GM19467 (cell line): ENCODE measurements around the gene ABCD2.
"Not testable (repeated sequence)": the region's sequence is repeated elsewhere in the genome, so short reads cannot be mapped to it uniquely, and the experiment has no call there.

Experiments
- ATAC-seq: cut with Tn5 transposase; IDR thresholded peaks from one replicate; pipeline ENCODE4 v1.9.1; 2021; ENCODE audit warnings: mild to moderate bottlenecking, moderate library complexity; ENCODE audit not compliant: unreplicated experiment

Gene ABCD2

DNA sequence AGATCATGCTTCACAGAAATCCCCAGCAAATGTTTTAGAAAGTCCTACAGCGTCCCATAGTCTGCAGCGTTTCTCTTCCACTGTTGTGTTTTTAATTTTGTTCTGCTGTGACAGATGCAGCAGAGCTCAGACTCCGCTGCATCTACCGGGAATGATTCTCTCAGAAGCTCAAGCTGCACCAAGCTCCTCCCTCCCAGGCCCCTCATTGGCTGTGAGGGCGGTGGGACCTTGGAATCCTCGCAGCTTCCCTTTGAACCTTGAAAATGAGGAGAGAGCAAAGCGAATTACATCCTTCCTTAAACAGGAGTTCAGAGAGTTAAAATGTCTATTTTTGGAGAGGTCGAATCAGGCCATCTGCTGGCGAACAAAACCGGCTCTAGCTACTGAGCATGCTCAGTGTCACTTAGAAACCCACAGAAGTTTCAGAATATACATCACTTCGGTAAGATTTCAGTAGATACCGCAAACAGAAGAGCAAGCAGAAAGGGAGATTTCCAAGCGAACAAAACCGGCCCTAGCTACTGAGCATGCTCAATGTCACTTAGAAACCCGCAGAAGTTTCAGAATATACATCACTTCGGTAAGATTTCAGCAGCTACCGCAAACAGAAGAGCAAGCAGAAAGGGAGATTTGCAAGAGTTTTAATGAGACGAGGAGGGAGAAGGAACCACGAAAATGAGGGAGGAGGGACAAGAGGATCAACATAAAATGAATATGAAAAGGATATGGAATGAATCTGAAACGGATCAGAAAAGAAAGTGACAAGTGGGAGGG is at the start of gene ABCD2:
ABCD2 (minus strand) TSS at position 144 of the 774 bp plus-strand sequence. CDS start 188 bp downstream, outside the sequence.
- ATAC-seq: peak; percentile 79

GRCh38 chr12:39660101-39660500 is 40.5 kb upstream of the ABCD2 start:
- no peak for ATAC-seq

DNA sequence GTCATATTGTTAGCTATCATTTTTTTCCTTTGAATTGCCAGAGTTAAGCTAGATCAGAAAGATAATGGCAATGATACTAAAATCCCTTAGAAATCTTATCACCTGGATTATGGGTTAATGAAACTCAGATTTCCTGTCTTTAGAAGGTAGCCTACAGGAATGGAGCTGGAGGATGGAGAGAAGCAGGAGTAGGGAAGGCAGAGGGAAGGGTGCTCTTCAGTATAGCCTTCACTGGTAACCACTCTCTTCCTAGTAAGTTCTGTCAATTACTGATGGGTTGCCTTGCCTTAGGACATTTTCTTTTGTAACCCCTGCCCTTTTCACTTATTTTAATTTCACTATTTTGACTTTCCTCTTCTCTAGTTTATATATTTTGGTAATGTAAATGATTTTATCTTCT is 27.8 kb upstream of the ABCD2 start:
- no peak for ATAC-seq

- ATAC-seq: no peak
Measured at GRCh38 chr12:39646963-39647362, 27.4 kb upstream of the ABCD2 start.

GRCh38 chr12:39643052-39643451 is 23.4 kb upstream of the ABCD2 start:
- no peak for ATAC-seq

DNA sequence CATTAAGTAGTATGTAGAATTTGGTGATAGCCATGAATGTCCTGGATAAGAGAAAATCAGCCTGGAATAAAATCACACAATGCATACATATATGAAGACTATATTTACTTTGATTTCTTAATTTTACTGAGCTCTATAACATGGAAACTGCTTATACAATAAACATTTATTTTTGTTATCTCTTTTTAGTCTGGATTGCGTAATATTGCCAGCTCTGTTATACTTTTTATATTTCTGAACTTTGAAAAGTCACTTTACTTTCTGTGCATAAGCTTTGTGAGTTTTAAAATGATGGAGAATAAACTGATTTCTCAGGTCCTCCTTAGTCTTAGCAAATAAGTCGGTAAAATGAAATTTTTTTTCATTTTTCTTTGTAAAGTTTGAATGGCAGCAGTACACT is 19.2 kb upstream of the ABCD2 start:
- no peak for ATAC-seq

DNA sequence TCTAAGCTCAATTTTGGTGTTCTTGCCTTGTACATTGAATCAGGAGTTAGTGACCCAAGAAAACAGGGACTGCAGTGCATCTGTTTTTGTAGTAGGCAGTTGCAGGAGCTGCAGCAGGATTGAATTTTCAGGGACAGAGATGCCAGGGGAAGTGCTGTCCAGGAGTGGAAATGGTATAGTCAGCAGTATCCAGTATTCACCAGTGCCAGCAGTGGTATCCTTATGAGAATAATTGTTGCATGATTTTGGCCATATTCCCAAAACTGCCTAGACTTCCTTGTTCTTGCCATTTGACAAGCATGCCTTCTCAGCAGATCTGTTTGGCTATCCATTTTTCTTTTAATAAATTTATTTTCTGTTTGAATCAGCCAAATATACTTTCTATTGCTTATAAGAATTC is 18.6 kb upstream of the ABCD2 start:
- no peak for ATAC-seq

- no peak for ATAC-seq
Measured at GRCh38 chr12:39632670-39633069, 13.1 kb upstream of the ABCD2 start.

DNA sequence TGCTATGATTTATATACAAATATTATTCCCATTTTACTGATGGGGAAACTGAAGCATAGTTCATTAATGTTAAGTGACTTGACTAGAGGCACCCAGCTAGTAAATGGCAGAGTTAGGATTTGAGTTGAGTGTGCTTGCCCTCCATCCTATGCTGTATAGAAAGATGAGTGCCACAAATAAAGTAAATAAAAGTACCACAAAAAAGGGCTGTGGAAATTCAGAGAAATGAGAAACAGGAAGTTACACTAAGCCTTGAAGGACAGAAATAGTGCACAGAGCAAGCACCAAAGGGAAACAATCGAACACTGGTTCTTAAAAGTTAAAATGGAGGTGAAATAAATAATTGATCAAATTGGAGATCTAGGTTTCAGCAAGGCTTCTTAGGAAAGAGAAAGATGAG is 9.2 kb upstream of the ABCD2 start:
- ATAC-seq: no peak

DNA sequence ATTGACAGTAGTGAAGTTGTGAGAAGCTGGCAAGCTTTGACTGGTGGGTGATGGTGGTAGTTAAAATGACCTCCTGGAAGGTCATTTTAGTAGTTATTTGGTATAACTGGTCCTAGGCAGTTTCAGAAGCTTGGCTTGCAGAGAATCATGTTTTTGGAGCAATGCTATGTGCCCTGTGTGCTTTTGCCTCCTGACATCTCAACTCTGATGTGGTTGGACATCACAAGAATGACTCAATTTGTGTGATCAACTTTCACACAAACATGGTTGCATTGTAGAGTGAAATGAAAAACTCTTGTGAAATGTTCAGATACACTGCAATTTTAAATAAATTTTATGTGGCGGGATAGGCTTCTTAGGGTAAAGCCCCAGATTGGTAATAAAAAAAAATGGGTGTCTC is 8.3 kb upstream of the ABCD2 start:
- no peak for ATAC-seq

- ATAC-seq: no peak
Measured at GRCh38 chr12:39626033-39626814, 6.6 kb upstream of the ABCD2 start.

DNA sequence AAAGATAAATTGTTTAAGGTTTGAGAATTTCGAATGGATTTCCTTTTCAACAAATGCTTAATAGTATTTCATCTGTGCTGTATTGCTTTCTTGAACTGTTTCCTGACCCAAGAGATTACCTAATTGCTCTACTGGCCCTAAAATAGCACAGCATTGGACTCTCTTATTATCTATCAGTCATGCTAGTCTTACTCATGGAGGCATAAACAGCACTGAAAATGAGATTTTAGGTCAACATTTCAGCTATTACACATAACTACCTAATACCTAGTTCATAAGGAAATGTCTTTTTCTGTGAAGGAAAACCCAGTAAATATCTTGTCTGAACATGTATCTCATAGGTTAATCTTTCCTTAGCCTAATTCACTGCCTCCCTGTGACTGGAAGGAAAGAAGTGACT is 4.3 kb upstream of the ABCD2 start:
- ATAC-seq: no peak

DNA sequence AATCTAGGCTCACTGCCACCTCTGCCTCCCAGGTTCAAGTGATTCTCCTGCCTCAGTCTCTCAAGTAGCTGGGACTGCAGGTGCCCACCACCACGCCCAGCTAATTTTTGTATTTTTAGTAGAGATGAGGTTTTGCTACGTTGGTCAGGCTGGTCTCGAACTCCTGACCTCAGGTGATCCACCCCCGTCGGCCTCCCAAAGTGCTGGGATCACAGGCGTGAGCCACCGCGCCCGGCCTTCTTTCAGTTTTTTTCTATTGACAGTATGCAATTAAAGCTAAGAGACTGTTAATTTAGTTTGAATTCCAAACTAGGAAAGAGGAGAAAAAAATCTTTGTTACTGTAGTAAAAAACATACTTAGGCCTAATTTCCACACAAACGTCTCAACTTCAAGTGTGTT is 3.6 kb upstream of the ABCD2 start:
- not testable (repeated sequence) for ATAC-seq

DNA sequence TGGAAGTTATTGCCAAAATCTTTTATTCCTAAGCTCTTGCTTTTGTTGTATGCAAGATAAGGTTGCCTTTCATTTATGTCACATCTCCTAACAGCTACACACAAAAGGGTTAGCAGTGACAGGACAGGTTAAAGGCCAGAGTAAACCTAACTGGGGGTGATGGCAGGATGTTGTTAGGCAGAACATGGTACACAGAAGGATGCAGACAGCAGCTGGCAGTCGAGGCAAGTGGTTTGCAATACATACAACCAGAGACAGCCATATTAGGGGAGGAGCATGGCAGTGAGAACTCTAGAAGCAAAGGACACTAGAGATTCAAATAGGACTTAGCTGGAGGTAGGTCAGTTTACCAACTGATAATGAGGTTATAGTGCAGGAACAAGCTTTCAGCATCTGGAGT is 2.7 kb upstream of the ABCD2 start:
- no peak for ATAC-seq

- no peak for ATAC-seq
Measured at GRCh38 chr12:39621670-39622069, 2.1 kb upstream of the ABCD2 start.

DNA sequence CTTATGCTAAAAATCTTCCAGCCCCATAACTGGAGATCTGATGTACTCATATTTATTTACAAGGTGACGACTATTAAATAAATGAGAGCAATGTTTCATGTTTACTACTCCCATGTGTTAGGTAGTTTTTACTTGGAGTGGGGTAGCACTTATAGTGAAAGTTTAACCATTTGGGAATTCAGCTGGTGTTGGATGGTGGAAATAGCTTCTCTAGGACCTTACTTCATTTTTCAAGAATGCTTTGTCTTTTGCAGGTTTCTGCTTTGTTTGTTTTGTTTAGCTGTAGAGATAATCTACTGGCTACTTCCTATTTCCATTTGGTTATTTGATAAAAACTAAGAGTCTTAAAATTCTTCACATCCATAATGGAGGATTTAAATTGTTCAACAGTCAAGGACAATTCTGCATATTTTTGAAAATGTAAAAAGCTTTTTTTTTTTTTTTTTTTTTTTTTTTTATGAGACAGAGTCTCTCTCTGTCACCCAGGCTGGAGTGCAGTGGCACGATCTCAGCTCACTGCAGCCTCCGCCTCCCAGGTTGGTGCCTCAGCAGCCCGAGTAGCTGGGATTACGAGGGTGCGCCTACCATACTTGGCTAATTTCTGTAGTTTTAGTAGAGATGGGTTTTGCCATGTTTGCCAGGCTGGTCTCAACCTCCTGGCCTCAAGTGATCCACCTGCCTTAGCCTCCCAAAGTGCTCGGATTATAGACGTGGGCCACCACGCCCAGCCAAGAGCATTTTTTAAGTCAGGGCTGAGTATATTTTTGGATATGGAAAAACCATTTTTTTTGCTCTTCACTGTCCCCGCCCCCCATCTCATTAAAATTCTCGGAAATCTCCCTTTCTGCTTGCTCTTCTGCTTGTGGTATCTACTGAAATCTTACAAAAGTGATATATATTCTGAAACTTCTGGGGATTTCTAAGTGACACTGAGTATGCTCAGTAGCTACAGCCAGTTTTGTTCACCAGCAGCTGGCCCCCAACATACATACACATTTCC is 1.4 kb upstream of the ABCD2 start:
- peak; percentile 24 for ATAC-seq

DNA sequence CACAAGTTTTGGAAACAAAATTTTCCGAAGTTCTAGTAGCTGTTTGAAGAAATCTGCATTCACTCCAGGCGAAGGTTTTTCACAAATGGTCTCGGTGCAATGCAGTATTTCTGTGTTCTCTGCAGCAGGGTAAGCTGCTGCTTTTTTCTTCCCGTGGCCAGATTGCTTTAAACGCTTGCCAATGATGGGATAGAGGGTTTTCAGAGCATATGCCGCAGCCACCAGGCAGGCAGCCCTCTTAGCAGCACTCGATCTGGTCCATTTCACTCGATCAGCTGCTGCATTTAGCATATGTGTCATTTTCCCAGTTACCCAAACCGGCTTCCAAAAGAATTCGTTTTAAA is 315 bp downstream of the ABCD2 start:
- peak; percentile 9 for ATAC-seq

DNA sequence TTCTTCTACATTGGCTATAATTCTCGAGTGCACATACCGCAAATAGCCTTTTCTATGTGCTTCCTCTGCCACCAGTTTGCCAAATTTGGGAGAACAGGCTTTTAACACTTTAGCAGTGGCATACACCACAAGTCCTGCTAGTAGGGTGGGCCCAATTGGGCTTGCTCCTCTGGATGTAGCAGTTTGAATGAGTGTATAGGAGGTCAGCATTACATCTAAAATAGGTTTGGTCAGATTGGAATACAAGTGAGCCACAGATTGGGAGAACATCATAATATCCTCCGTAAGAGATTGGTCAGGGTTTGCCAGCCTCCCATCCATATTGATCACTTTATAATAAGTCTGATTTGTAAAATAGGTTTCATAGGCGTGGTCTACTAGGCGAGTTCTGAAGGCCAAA is 902 bp downstream of the ABCD2 start:
- ATAC-seq: no peak

DNA sequence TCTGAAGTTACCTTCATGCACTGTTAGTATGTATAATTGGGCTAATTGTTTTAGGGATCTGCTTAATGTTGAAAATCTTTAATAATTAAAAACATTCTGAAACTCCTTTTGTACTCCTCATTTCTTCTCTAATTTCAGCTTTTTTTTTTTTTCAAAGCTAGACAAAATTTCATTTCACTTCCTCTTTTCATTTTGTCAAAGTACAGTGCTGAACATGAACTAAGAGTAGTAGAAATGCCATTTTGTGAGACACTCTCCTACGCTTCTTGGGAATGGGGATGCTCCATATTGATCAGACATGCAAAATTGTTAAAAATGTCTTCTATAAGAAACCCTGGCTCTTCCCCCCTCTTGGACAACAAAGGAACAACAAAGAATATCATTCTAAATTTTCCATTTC is 1.7 kb downstream of the ABCD2 start:
- ATAC-seq: peak; percentile 21

DNA sequence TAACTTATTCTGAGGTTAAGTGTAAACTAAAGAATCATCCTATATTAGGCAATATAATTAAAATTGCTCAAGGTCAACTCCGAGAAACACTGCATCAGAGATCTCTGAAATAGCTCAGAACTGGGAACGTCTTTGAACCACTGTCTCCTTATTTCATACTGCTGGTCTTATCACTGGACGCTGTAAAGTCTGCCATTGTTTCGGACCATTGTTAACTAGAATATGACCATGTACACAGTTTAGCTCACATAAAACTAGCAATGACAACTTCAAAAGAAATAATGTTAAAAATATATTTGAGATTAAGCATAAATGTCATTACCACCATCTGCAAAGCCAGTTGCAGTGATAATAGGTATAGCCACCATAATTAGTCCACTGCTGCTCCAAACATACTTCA is 2.9 kb downstream of the ABCD2 start:
- no peak for ATAC-seq

DNA sequence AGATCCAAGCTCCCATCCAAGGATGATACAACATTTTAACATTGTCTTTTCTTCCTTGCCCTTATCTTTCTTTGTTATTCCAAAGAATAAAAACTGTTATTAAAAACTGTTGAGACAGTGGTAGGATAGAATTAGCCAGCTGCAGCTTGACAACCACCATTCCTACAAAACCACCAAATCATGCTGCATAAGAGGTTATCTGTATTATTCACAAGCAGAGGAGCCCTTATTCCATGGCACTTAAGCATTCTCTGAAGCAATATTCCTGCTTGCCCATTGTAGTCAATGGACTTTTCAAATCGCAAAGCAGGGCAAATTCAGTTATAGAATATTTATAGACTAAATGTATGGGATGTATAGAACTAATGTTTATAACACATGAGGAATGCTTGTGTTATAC is 3.4 kb downstream of the ABCD2 start:
- no peak for ATAC-seq
